H1 (cell line): Measurements from ENCODE around the gene ETV7. TPM values are rescaled to one million over a fixed set of nuclear protein-coding genes. Genes with fewer than 3 reads are reported as not detected.

Experiments
- ATF2 ChIP-seq: IDR thresholded peaks from 2 replicates; pipeline ENCODE4 v1.6.1; 2012; ENCODE audit warnings: low read length, inconsistent platforms
- ATF3 ChIP-seq: IDR thresholded peaks from 2 replicates; pipeline ENCODE4 v1.6.1; 2011; ENCODE audit warnings: low read depth, mild to moderate bottlenecking, low read length; ENCODE audit not compliant: insufficient read depth
- BCL11A ChIP-seq, 2 experiments: IDR thresholded peaks; one replicate each; pipeline ENCODE4 v1.6.1; 2011; ENCODE audit warnings: low read depth in 2 of 2, low read length in 2 of 2, mild to moderate bottlenecking in 2 of 2
- CTBP2 ChIP-seq: IDR thresholded peaks from 2 replicates; pipeline ENCODE4 v1.7.0; 2011; ENCODE audit warnings: borderline replicate concordance, mild to moderate bottlenecking, moderate library complexity, mixed read lengths, low read length; ENCODE audit not compliant: insufficient read depth, insufficient read length
- HDAC2 ChIP-seq, 2 experiments: fragments of 300-600 bp in 1 of 2; sonication (generic) in 1 of 2; IDR thresholded peaks; 2 replicates each; pipeline ENCODE4 v1.6.1; 2011 to 2012; ENCODE audit warnings: low read depth in 2 of 2, low read length in 2 of 2, mild to moderate bottlenecking in 2 of 2, moderate library complexity in 2 of 2, borderline replicate concordance in 1 of 2, inconsistent platforms in 1 of 2
- MAFK ChIP-seq: IDR thresholded peaks from 2 replicates; pipeline ENCODE4 v1.6.1; 2012; ENCODE audit warnings: low read depth, mild to moderate bottlenecking, improper control_type of control experiment, low read length
- TCF12 ChIP-seq: IDR thresholded peaks from 2 replicates; pipeline ENCODE4 v1.6.1; 2011; ENCODE audit warnings: low read depth, mild to moderate bottlenecking, low read length
- polyA plus RNA-seq, 7 experiments: library from polyadenylated mRNA; depleted of rRNA in 3 of 7; stranded (reverse) in 5 of 7; unstranded in 2 of 7; fragments of >200 nt in 5 of 7; fragments of 200-250 nt in 2 of 7; gene quantifications; 1 replicate in 5 of 7; 2 replicates in 1 of 7; 4 replicates in 1 of 7; pipeline versions ENCODE4 v1.2.1 to v1.2.3, GENCODE V29; 2011 to 2013; ENCODE audit warnings: missing spikeins in 2 of 7, mixed read lengths in 2 of 7
- total RNA-seq: library from RNA; stranded (reverse); fragmentation: NEBNext Ultra II Directional; extraction: Animal tissue kit (Norgen Biotek cat#: 25700); gene quantifications from 2 replicates; pipeline ENCODE4 v1.2.1, GENCODE V29; 2021

The ETV7 gene
- total and polyA plus RNA-seq, 2 of the 8 experiments (the other 6 are each of a cell fraction or from before 2014, with no cell fraction given): 0.54 to 2.4 TPM

GRCh38 chr6:36355819-36356218, 31.6 kb downstream of the ETV7 start (continued):
- no peak for TF ChIP-seq ATF2
- no peak for TF ChIP-seq TCF12
- no peak for TF ChIP-seq HDAC2 (IDR thresholded peaks at IDR 0.05; ENCODE audit: borderline replicate concordance in 1 of 2, low read depth in 2 of 2, low read length in 2 of 2)
- no peak for TF ChIP-seq MAFK
- no peak for TF ChIP-seq BCL11A (IDR thresholded peaks at IDR 0.05; ENCODE audit: low read depth in 2 of 2, low read length in 2 of 2)
- TF ChIP-seq CTBP2: no peak
- no peak for TF ChIP-seq ATF3
- TF ChIP-seq, all 59 proteins: peak for 0
